T-helper 17 cell (primary cell): ENCODE results near the gene TTI1. TPM values are rescaled to one million over a fixed set of nuclear protein-coding genes. Genes with fewer than 3 reads are reported as not detected.

Experiments
- ATAC-seq: fragments of 150-1000 bp; cut with Tn5 transposase; 2 replicates; pipeline ENCODE4 v1.10.0; 2021; ENCODE audit warnings: mild to moderate bottlenecking, moderate library complexity
- DNase-seq, 3 donors: peaks; one replicate each; pipeline versions ENCODE4 v3.0.0 to v3.0.0-alpha.2; 2020 to 2021
- H3K9me3 ChIP-seq: one replicate; pipeline ENCODE4 v1.7.0; 2013; ENCODE audit warnings: low read length, mild to moderate bottlenecking; ENCODE audit not compliant: control insufficient read depth, poor library complexity, severe bottlenecking
- H3K27ac Mint-ChIP-seq: one replicate; pipeline ENCODE4 v1.8.0; 2022; ENCODE audit warnings: mild to moderate bottlenecking, moderate library complexity, mixed read lengths
- H3K27me3 Mint-ChIP-seq: one replicate; pipeline ENCODE4 v1.8.0; 2022; ENCODE audit warnings: mixed read lengths
- H3K36me3 Mint-ChIP-seq: one replicate; pipeline ENCODE4 v1.8.0; 2022; ENCODE audit warnings: low read depth, mixed read lengths
- H3K4me1 Mint-ChIP-seq: one replicate; pipeline ENCODE4 v1.8.0; 2022; ENCODE audit warnings: mild to moderate bottlenecking, mixed read lengths
- H3K4me3 Mint-ChIP-seq: one replicate; pipeline ENCODE4 v1.8.0; 2022; ENCODE audit warnings: mild to moderate bottlenecking, moderate library complexity, mixed read lengths
- total RNA-seq, 4 donors: library from RNA in 2 of 4; stranded (reverse) in 2 of 4; gene quantifications; one replicate each; pipeline ENCODE4 v1.2.3 and lab custom pipeline; 2022 to 2026

TTI1 gene
- total RNA-seq, 2 donors from 2014 or later: 15.5 to 16.0 TPM

- Mint-ChIP-seq H3K27ac (no peak overlapping the region), H3K36me3 (peaks cover 16% of the 10 kb centered on the region), H3K27me3 (no peaks in the 10 kb centered on the region), H3K4me3 (no peak overlapping the region), H3K4me1 (peaks cover 4% of the 10 kb centered on the region)
- no peaks in the 10 kb centered on the region for H3K9me3 ChIP-seq
- ATAC-seq (no peak), DNase-seq (no peak)
Measured at GRCh38 chr20:38063911-38064530, 30.8 kb upstream of the TTI1 start.

- H3K9me3 ChIP-seq: no peaks in the 10 kb centered on the region
- DNase-seq (no peak), ATAC-seq (no peak)
- Mint-ChIP-seq H3K27ac (no peak overlapping the region), H3K27me3 (no peaks in the 10 kb centered on the region), H3K36me3 (peaks cover 16% of the 10 kb centered on the region), H3K4me1 (peaks cover 4% of the 10 kb centered on the region), H3K4me3 (no peak overlapping the region)
Measured at GRCh38 chr20:38062890-38063289, 29.6 kb upstream of the TTI1 start.

DNA sequence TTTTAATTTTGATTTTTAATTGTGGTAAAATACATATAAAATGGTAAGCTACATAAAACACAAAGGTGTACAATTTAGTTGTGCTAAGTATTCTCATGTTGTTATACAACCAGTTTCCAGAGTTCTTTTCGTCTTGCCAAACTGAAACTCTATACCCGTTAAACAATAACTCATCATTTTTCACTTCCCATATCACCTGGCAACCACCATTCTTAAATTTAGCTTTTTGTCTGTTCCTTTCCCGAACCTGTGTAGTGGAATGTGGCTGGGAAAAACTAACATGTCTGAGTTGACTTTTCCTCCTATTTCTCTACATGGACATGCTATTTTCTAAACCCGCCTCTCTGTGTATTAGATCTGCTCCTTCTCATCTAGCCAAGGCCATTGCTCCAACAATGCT is 27.9 kb upstream of the TTI1 start:
- Mint-ChIP-seq H3K27me3 (no peaks in the 10 kb centered on the region), H3K4me1 (peaks cover 8% of the 10 kb centered on the region), H3K4me3 (no peak overlapping the region), H3K36me3 (peaks cover 14% of the 10 kb centered on the region), H3K27ac (no peak overlapping the region)
- DNase-seq (no peak), ATAC-seq (no peak)
- no peaks in the 10 kb centered on the region for H3K9me3 ChIP-seq

DNA sequence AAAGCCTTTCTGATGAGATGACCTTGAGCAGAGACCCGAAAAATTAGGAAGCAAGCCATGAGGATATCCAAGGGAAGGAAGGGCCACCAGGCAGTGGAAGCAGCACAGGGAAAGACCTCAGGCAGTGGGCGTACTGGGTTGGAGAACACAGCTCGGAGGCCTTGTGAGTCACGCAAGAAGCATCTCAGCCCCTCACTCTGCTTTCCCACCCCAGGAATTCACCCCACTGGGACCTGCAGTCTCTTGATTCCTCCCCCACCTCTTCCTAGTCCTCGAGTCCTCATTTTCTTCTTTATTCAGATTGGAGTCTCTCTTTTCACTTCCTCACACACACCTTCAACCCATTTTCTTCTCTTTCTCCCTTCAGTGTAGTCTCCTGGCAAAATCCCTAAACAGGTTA is 27.3 kb upstream of the TTI1 start:
- Mint-ChIP-seq H3K4me3 (no peak overlapping the region), H3K27ac (no peak overlapping the region), H3K4me1 (peaks cover 9% of the 10 kb centered on the region), H3K27me3 (no peaks in the 10 kb centered on the region), H3K36me3 (peaks cover 11% of the 10 kb centered on the region)
- ATAC-seq (no peak), DNase-seq (no peak)
- no peaks in the 10 kb centered on the region for H3K9me3 ChIP-seq

- ATAC-seq (no peak), DNase-seq (no peak)
- no peaks in the 10 kb centered on the region for H3K9me3 ChIP-seq
- peaks cover 11% of the 10 kb centered on the region for H3K36me3 Mint-ChIP-seq
- no peak overlapping the region for H3K4me3 Mint-ChIP-seq
- no peaks in the 10 kb centered on the region for H3K27me3 Mint-ChIP-seq
- no peak overlapping the region for H3K27ac Mint-ChIP-seq
- H3K4me1 Mint-ChIP-seq: peaks cover 12% of the 10 kb centered on the region
Measured at GRCh38 chr20:38059832-38060231, 26.6 kb upstream of the TTI1 start.

GRCh38 chr20:38057351-38057972 is 24.2 kb upstream of the TTI1 start:
- Mint-ChIP-seq H3K4me1 (peaks cover 18% of the 10 kb centered on the region), H3K36me3 (peaks cover 11% of the 10 kb centered on the region), H3K4me3 (no peak overlapping the region), H3K27ac (peak overlapping the region; percentile 67), H3K27me3 (no peaks in the 10 kb centered on the region)
- no peaks in the 10 kb centered on the region for H3K9me3 ChIP-seq
- ATAC-seq (peak; percentile 96), DNase-seq (peak; percentile 61 to 70 (median 70))

GRCh38 chr20:38055848-38056247 is 22.6 kb upstream of the TTI1 start:
- DNase-seq (no peak), ATAC-seq (no peak)
- Mint-ChIP-seq H3K4me1 (peaks cover 20% of the 10 kb centered on the region), H3K27me3 (no peaks in the 10 kb centered on the region), H3K27ac (no peak overlapping the region), H3K4me3 (no peak overlapping the region), H3K36me3 (peaks cover 11% of the 10 kb centered on the region)
- H3K9me3 ChIP-seq: no peaks in the 10 kb centered on the region

DNA sequence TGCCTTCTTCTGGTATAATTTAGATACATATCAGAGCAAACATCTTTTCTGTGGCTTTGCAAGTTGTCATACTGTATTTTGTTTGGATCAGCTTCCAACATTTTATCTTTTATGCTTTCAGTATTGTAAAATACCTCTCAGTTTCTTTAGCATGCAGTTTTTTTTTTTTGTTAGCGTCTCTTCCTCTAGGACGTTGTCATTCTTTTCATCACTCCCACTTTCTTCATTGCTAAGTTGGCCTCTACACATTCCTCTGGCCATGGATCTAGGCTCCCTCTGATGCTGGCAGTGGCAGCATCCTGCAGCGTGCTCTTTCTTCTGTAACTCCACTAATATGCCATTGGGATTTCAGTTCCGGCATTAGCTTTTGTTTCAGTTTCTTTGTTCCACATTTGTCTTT is 22.0 kb upstream of the TTI1 start:
- ATAC-seq: no peak

DNA sequence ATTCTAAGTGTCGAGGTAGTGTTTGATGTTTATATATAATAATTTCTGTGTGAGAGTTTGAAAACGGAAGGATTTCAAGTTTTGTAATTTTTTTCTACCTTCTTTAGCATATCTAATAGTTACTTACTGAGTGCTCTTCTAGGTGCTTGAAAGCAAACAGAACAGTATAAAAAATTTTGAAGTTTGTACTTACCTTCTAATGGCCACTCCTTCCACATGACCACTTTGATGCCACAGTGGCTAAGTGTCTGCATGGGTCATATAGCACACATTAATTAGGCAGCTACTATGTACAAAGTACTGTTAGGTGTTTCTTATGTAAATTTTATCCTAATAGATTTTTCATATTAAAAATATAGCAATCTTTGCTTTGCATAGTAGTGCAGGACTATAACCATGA is 21.4 kb upstream of the TTI1 start:
- no peak for ATAC-seq
- no peak for DNase-seq
- no peaks in the 10 kb centered on the region for H3K27me3 Mint-ChIP-seq
- no peak overlapping the region for H3K4me3 Mint-ChIP-seq
- H3K27ac Mint-ChIP-seq: peak overlapping the region; percentile 87
- H3K36me3 Mint-ChIP-seq: peaks cover 10% of the 10 kb centered on the region
- H3K4me1 Mint-ChIP-seq: peaks cover 27% of the 10 kb centered on the region
- no peaks in the 10 kb centered on the region for H3K9me3 ChIP-seq

More for the DNA sequence above, 22.0 kb upstream of the TTI1 start:
- DNase-seq: no peak
- no peaks in the 10 kb centered on the region for H3K27me3 Mint-ChIP-seq
- no peak overlapping the region for H3K4me3 Mint-ChIP-seq
- H3K9me3 ChIP-seq: no peaks in the 10 kb centered on the region
- H3K4me1 Mint-ChIP-seq: peaks cover 23% of the 10 kb centered on the region
- H3K36me3 Mint-ChIP-seq: peaks cover 9% of the 10 kb centered on the region
- no peak overlapping the region for H3K27ac Mint-ChIP-seq

- Mint-ChIP-seq H3K4me1 (peaks cover 29% of the 10 kb centered on the region), H3K36me3 (peaks cover 7% of the 10 kb centered on the region), H3K4me3 (no peak overlapping the region), H3K27ac (peak overlapping the region; percentile 87), H3K27me3 (no peaks in the 10 kb centered on the region)
- no peak for ATAC-seq
- no peaks in the 10 kb centered on the region for H3K9me3 ChIP-seq
- no peak for DNase-seq
Measured at GRCh38 chr20:38052870-38053269, 19.6 kb upstream of the TTI1 start.

GRCh38 chr20:38050686-38051085 is 17.4 kb upstream of the TTI1 start:
- no peak for ATAC-seq
- Mint-ChIP-seq H3K27me3 (no peaks in the 10 kb centered on the region), H3K4me3 (no peak overlapping the region), H3K36me3 (peaks cover 11% of the 10 kb centered on the region), H3K4me1 (peaks cover 36% of the 10 kb centered on the region), H3K27ac (peak overlapping the region; percentile 72)
- no peaks in the 10 kb centered on the region for H3K9me3 ChIP-seq
- DNase-seq: no peak

- ATAC-seq: no peak
- Mint-ChIP-seq H3K36me3 (peaks cover 11% of the 10 kb centered on the region), H3K4me1 (peaks cover 32% of the 10 kb centered on the region), H3K27me3 (no peaks in the 10 kb centered on the region), H3K27ac (peak overlapping the region; percentile 72), H3K4me3 (no peak overlapping the region)
- no peaks in the 10 kb centered on the region for H3K9me3 ChIP-seq
- no peak for DNase-seq
Measured at GRCh38 chr20:38049800-38050199, 16.5 kb upstream of the TTI1 start.

DNA sequence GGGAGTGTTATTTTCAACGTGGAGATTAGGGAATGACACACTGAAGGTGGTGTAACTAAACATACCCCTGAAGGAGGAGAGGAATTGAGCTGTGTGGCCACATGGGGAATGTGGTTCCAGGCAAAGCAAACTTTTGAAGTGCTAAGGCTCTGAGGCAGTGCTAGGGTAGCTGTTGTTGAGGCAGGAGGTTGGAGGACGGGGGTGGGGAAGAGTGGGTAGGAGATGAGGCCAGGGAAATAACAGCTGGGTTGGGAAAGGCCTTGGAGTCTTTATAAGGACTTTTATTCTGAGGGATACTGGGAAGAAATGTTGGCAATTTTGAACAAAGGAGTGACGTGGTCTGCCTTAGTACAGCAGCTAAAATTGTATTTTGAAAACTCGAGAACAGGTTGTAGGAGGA is 13.3 kb upstream of the TTI1 start:
- Mint-ChIP-seq H3K4me3 (peak overlapping the region; percentile 25), H3K27me3 (no peaks in the 10 kb centered on the region), H3K36me3 (peaks cover 18% of the 10 kb centered on the region), H3K4me1 (peaks cover 36% of the 10 kb centered on the region), H3K27ac (peak overlapping the region; percentile 69)
- ATAC-seq (no peak), DNase-seq (no peak)
- H3K9me3 ChIP-seq: no peaks in the 10 kb centered on the region

DNA sequence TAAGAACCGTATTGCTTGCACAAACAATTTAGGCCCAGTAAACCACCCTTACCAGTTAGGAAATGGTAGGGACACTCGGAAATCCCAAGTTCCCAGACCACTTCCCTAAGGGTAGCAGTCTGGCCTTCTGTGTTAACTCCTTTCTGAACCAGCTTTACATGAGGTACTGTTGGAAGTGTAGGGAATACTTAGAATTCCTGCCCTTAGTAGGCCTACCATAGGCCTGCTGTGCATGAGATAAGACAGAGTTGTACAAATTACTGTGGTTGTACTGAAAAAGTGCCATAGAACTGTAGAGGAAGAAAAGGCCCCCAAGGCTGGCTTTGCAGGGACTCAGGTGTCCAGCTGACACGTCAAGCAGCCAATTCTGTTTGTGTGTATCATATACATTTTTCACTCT is 11.4 kb upstream of the TTI1 start:
- DNase-seq (no peak), ATAC-seq (no peak)
- Mint-ChIP-seq H3K4me1 (peaks cover 26% of the 10 kb centered on the region), H3K4me3 (no peak overlapping the region), H3K27ac (no peak overlapping the region), H3K27me3 (no peaks in the 10 kb centered on the region), H3K36me3 (peaks cover 12% of the 10 kb centered on the region)
- no peaks in the 10 kb centered on the region for H3K9me3 ChIP-seq
